ENCODE data around the gene CD151. TPM values are rescaled to one million over a fixed set of nuclear protein-coding genes. Genes with fewer than 3 reads are reported as not detected.

Gene CD151
- total RNA-seq, 1 experiment from 2014 or later, result 482 TPM

DNA sequence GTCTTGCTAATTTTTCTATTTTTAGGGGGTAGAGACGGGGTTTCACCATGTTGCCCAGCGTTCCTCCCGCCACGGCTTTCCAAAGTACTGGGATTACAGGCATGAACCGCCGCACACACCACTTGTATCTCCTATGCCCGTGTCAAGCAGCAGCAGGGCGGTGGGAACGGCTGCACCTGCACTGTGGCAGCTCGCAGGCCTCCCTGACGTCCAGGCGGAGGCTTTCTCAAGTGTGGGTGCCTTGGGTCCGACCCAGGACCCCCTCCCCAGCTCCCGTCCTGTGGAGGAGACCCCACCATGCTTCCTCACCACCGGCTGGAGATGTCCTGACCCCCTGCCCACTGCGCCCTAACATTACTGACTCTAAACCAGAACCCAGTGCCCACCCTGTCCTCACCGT is 35.6 kb downstream of the CD151 start:
- DNase-seq, result no peak
- Mint-ChIP-seq H3K27ac (ENCODE audit: unreplicated experiment) (peak overlapping the region; percentile 42), H3K9me3 (ENCODE audit: low read depth, unreplicated experiment) (no peaks in the 10 kb centered on the region), H3K36me3 (ENCODE audit: insufficient read depth, unreplicated experiment) (peaks cover 68% of the 10 kb centered on the region), H3K4me1 (ENCODE audit: low read depth, unreplicated experiment) (no peaks in the 10 kb centered on the region), H3K4me3 (ENCODE audit: low read depth, unreplicated experiment) (no peak overlapping the region), H3K27me3 (ENCODE audit: unreplicated experiment) (no peaks in the 10 kb centered on the region)
- BruUV-seq (replicated peaks), result no TSS peak
- TF ChIP-seq, protein P1, sequence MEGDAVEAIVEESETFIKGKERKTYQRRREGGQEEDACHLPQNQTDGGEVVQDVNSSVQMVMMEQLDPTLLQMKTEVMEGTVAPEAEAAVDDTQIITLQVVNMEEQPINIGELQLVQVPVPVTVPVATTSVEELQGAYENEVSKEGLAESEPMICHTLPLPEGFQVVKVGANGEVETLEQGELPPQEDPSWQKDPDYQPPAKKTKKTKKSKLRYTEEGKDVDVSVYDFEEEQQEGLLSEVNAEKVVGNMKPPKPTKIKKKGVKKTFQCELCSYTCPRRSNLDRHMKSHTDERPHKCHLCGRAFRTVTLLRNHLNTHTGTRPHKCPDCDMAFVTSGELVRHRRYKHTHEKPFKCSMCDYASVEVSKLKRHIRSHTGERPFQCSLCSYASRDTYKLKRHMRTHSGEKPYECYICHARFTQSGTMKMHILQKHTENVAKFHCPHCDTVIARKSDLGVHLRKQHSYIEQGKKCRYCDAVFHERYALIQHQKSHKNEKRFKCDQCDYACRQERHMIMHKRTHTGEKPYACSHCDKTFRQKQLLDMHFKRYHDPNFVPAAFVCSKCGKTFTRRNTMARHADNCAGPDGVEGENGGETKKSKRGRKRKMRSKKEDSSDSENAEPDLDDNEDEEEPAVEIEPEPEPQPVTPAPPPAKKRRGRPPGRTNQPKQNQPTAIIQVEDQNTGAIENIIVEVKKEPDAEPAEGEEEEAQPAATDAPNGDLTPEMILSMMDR (IDR thresholded peaks at IDR 0.05; ENCODE audit: unreplicated experiment), result no peak
- intact Hi-C loops (cut with micrococcal nuclease; ENCODE audit: unreplicated experiment), result no loop called here
- CTCF ChIA-PET, result no interaction called here

DNA sequence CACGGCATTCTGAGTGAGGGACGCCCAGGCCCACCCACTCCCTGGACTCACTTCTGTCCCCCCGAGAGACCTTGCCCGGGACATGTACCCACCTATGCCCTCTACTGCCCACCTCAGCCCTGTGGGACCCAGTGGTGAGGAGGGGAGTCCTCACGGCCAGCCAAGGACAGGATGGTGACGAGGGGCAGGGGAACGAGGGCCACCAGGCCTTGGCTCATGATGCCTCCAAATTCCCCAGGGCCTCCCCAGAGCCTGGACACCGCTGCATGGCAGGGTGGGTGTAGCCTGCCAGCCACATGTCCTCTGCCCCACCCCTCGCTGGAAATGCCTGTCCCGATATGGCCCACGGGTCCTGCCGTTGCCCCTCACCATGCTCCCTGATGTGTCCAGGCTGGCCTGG is 36.0 kb downstream of the CD151 start:
- no peak for DNase-seq
- H3K36me3 Mint-ChIP-seq (ENCODE audit: insufficient read depth, unreplicated experiment), result peaks cover 68% of the 10 kb centered on the region
- BruUV-seq (replicated peaks), result no TSS peak
- no peak overlapping the region for H3K4me3 Mint-ChIP-seq (ENCODE audit: low read depth, unreplicated experiment)
- no peaks in the 10 kb centered on the region for H3K27me3 Mint-ChIP-seq (ENCODE audit: unreplicated experiment)
- intact Hi-C loops (cut with micrococcal nuclease; ENCODE audit: unreplicated experiment), result no loop called here
- H3K4me1 Mint-ChIP-seq (ENCODE audit: low read depth, unreplicated experiment), result no peaks in the 10 kb centered on the region
- H3K27ac Mint-ChIP-seq (ENCODE audit: unreplicated experiment), result peak overlapping the region; percentile 42
- H3K9me3 Mint-ChIP-seq (ENCODE audit: low read depth, unreplicated experiment), result no peaks in the 10 kb centered on the region
- CTCF ChIA-PET, result no interaction called here
- TF ChIP-seq, protein P1 (IDR thresholded peaks at IDR 0.05; ENCODE audit: unreplicated experiment), result no peak

DNA sequence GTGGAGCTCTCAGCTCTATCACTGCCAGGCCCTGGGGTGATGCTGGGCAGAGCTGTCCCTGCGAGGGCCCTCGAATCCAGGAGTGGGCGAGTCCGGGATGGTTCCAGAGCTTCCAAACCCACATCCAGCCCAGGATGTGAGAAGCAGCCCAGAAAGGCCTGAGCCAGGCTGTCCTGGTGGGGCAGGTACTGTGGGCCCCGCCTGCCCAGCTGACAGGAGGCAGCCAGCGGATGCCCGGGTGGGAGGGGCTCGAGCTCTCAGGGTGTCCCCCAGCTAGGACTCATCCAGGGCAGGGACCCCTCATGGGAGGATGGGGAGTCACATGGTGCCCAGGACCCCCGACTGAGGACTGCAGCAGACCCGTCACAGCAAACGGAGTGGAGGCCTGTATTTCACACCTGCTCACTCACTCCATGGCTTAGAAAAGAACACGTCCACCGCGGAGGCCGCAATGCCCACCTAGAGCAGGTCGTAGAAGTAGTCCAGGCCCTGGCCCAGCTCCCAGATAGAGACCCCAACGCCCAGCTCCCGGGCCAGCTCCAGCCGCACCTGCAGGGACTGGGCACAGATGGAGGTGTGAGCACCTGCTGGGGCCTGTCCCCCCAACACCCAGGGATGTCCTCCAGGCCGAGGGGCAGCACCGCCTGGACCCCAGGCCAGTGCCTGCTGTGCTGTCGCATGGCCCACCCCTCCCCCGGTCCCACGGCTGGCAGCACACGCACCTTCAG is 36.8 kb downstream of the CD151 start:
- intact Hi-C loops (cut with micrococcal nuclease; ENCODE audit: unreplicated experiment), result no loop called here

DNA sequence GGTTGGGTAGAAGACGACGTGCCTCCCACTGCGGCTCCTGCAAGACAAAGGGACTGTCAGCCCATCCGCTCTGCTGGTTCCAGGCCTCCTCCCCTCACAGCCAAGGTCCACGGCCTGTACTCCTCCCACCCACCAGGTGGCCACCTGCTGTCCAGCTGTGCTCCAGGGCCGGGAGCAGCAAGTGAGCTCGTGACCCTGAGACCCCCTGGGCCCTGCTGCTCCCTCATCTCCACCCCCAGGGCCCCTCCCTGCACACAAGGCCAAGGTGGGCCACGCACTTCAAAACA is 37.3 kb downstream of the CD151 start:
- peaks cover 57% of the 10 kb centered on the region for H3K36me3 Mint-ChIP-seq (ENCODE audit: insufficient read depth, unreplicated experiment)
- H3K4me3 Mint-ChIP-seq (ENCODE audit: low read depth, unreplicated experiment), result no peak overlapping the region
- DNase-seq, result no peak
- peak overlapping the region; percentile 54 for H3K27ac Mint-ChIP-seq (ENCODE audit: unreplicated experiment)
- no peaks in the 10 kb centered on the region for H3K4me1 Mint-ChIP-seq (ENCODE audit: low read depth, unreplicated experiment)
- H3K27me3 Mint-ChIP-seq (ENCODE audit: unreplicated experiment), result no peaks in the 10 kb centered on the region
- TF ChIP-seq, protein P1 (IDR thresholded peaks at IDR 0.05; ENCODE audit: unreplicated experiment), result peak; percentile 41
- intact Hi-C loops (cut with micrococcal nuclease; ENCODE audit: unreplicated experiment), result no loop called here
- H3K9me3 Mint-ChIP-seq (ENCODE audit: low read depth, unreplicated experiment), result no peaks in the 10 kb centered on the region
- no TSS peak for BruUV-seq (replicated peaks)
- CTCF ChIA-PET, result no interaction called here

More for the DNA sequence above, 36.8 kb downstream of the CD151 start:
- Mint-ChIP-seq H3K4me1 (ENCODE audit: low read depth, unreplicated experiment) (no peaks in the 10 kb centered on the region), H3K36me3 (ENCODE audit: insufficient read depth, unreplicated experiment) (peaks cover 61% of the 10 kb centered on the region), H3K27me3 (ENCODE audit: unreplicated experiment) (no peaks in the 10 kb centered on the region), H3K27ac (ENCODE audit: unreplicated experiment) (peak overlapping the region; percentile 54), H3K4me3 (ENCODE audit: low read depth, unreplicated experiment) (no peak overlapping the region), H3K9me3 (ENCODE audit: low read depth, unreplicated experiment) (no peaks in the 10 kb centered on the region)
- TF ChIP-seq, protein P1 (IDR thresholded peaks at IDR 0.05; ENCODE audit: unreplicated experiment), result no peak
- no TSS peak for BruUV-seq (replicated peaks)
- no peak for DNase-seq
- CTCF ChIA-PET, result no interaction called here
